H1 (cell line): ENCODE data around the gene KRTAP5-4. TPM values are rescaled to one million over a fixed set of nuclear protein-coding genes. Genes with fewer than 3 reads are reported as not detected.

Source experiments
- CTCF ChIA-PET: fragments of 300-600 bp; sonication (Branson Sonifier 250); formaldehyde crosslinking; loops from one replicate; lab custom pipeline; 2021; ENCODE audit not compliant: partially characterized antibody; lab: Charles Lee
- POLR2A ChIA-PET: fragments of 300-600 bp; sonication (Branson Sonifier 250); formaldehyde crosslinking; loops from one replicate; lab custom pipeline; 2021; ENCODE audit warnings: inconsistent platforms; ENCODE audit not compliant: partially characterized antibody; lab: Charles Lee
- DNase-seq, 2 experiments: peaks; one replicate each; pipeline versions ENCODE4 v3.0.0 to v3.0.0-alpha.2; 2010 to 2022; ENCODE audit warnings: low spot score in 2 of 2, low read depth in 1 of 2, mixed read lengths in 1 of 2
- FAIRE-seq: peaks from 2 replicates; lab custom pipeline; 2011; peaks lifted over from hg19 to GRCh38; lab: Jason Lieb, UNC
- H2AFZ ChIP-seq: 2 replicates; pipeline ENCODE4 v1.8.1; 2012; ENCODE audit warnings: low read length, inconsistent platforms
- H2AK5ac ChIP-seq: 2 replicates; pipeline ENCODE4 v1.6.1; 2013; ENCODE audit warnings: low read depth, low read length
- H2BK120ac ChIP-seq: replicated peaks from 2 replicates; pipeline ENCODE3; 2013; ENCODE audit warnings: low read depth, low read length, inconsistent platforms
- H2BK12ac ChIP-seq: 2 replicates; pipeline ENCODE4 v1.6.1; 2013; ENCODE audit warnings: low read depth, low read length
- H2BK15ac ChIP-seq: 2 replicates; pipeline ENCODE4 v1.6.1; 2013; ENCODE audit warnings: low read length
- H2BK20ac ChIP-seq: 2 replicates; pipeline ENCODE4 v1.6.1; 2013; ENCODE audit warnings: low read length
- H2BK5ac ChIP-seq: 2 replicates; pipeline ENCODE4 v1.6.1; 2013; ENCODE audit warnings: low read depth, low read length
- H3K14ac ChIP-seq: 2 replicates; pipeline ENCODE4 v1.6.1; 2013; ENCODE audit warnings: inconsistent platforms; ENCODE audit not compliant: insufficient read length
- H3K18ac ChIP-seq: 2 replicates; pipeline ENCODE4 v1.6.1; 2013; ENCODE audit warnings: low read length; ENCODE audit errors: extremely low read depth
- H3K23ac ChIP-seq: 2 replicates; pipeline ENCODE4 v1.6.1; 2013; ENCODE audit warnings: inconsistent platforms; ENCODE audit not compliant: insufficient read length
- H3K23me2 ChIP-seq: 2 replicates; pipeline ENCODE4 v1.6.1; 2013; ENCODE audit warnings: low read depth, low read length
- H3K27ac ChIP-seq: 2 replicates; pipeline ENCODE4 v1.6.1; 2011; ENCODE audit warnings: low read depth, low read length, inconsistent platforms
- H3K27me3 ChIP-seq, 4 experiments: replicated peaks in 1 of 4; 1 replicate in 1 of 4; 2 replicates in 3 of 4; pipeline versions ENCODE4 v1.6.1 to v1.8.1; 2011 to 2013; ENCODE audit warnings: low read length in 3 of 4, mild to moderate bottlenecking in 3 of 4, inconsistent platforms in 2 of 4, mixed read lengths in 2 of 4, moderate library complexity in 1 of 4; ENCODE audit not compliant: control insufficient read depth in 3 of 4, insufficient read depth in 3 of 4; ENCODE audit errors: extremely low read depth in 1 of 4
- H3K36me3 ChIP-seq, 4 experiments: 2 replicates each; pipeline versions ENCODE4 v1.6.1 to v1.8.1; 2011 to 2013; ENCODE audit warnings: mild to moderate bottlenecking in 4 of 4, low read length in 3 of 4, moderate library complexity in 2 of 4, control low read depth in 1 of 4, inconsistent platforms in 1 of 4; ENCODE audit not compliant: insufficient read depth in 4 of 4, control insufficient read depth in 2 of 4
- H3K4ac ChIP-seq: replicated peaks from 2 replicates; pipeline ENCODE3; 2013; ENCODE audit warnings: low read length, low read depth, mixed read lengths, inconsistent platforms; ENCODE audit not compliant: insufficient read length
- H3K4me1 ChIP-seq, 4 experiments: replicated peaks in 1 of 4; 1 replicate in 1 of 4; 2 replicates in 3 of 4; pipeline versions ENCODE4 v1.6.1 to v1.8.1; 2011 to 2013; ENCODE audit warnings: low read length in 3 of 4, inconsistent platforms in 2 of 4, mixed read lengths in 1 of 4; ENCODE audit not compliant: insufficient read depth in 4 of 4, control insufficient read depth in 3 of 4
- H3K4me2 ChIP-seq, 2 experiments: 2 replicates each; pipeline versions ENCODE4 v1.6.1 to v1.8.1; 2011 to 2013; ENCODE audit warnings: low read depth in 2 of 2, low read length in 2 of 2, control low read depth in 1 of 2, inconsistent platforms in 1 of 2, mild to moderate bottlenecking in 1 of 2; ENCODE audit not compliant: insufficient read depth in 1 of 2
- H3K4me3 ChIP-seq, 4 experiments: fragments of 200-600, 300-600 bp in 1 of 4; sonication (generic), shearing (Covaris generic), sonication (Bioruptor Twin) in 1 of 4; 2 replicates each; pipeline versions ENCODE4 v1.5.1 to v1.8.1; 2011 to 2016; ENCODE audit warnings: low read length in 4 of 4, low read depth in 3 of 4, control low read depth in 2 of 4, inconsistent platforms in 2 of 4, mild to moderate bottlenecking in 2 of 4, mixed read lengths in 1 of 4, moderate library complexity in 1 of 4; ENCODE audit not compliant: insufficient read depth in 2 of 4; ENCODE audit errors: extremely low read depth in 1 of 4
- H3K56ac ChIP-seq: replicated peaks from 2 replicates; pipeline ENCODE3; 2013; ENCODE audit warnings: low read depth, mild to moderate bottlenecking, mixed read lengths, low read length, inconsistent platforms; ENCODE audit not compliant: insufficient read length
- H3K79me1 ChIP-seq: 2 replicates; pipeline ENCODE4 v1.6.1; 2013; ENCODE audit warnings: low read depth, low read length, control low read depth
- H3K79me2 ChIP-seq, 2 experiments: 2 replicates each; pipeline versions ENCODE4 v1.6.1 to v1.8.1; 2012 to 2013; ENCODE audit warnings: low read length in 2 of 2, mild to moderate bottlenecking in 2 of 2, inconsistent platforms in 1 of 2; ENCODE audit not compliant: insufficient read depth in 2 of 2, control insufficient read depth in 1 of 2
- H3K9ac ChIP-seq, 4 experiments: replicated peaks in 1 of 4; 1 replicate in 1 of 4; 2 replicates in 3 of 4; pipeline versions ENCODE4 v1.6.1 to v1.8.1; 2011 to 2013; ENCODE audit warnings: low read depth in 3 of 4, low read length in 3 of 4, control low read depth in 2 of 4, mild to moderate bottlenecking in 2 of 4, moderate library complexity in 2 of 4, inconsistent platforms in 1 of 4; ENCODE audit errors: extremely low read depth in 1 of 4
- H3K9me3 ChIP-seq, 2 experiments: 2 replicates each; pipeline versions ENCODE4 v1.6.1 to v1.8.1; 2012 to 2013; ENCODE audit warnings: mild to moderate bottlenecking in 2 of 2, moderate library complexity in 2 of 2, control low read depth in 1 of 2, inconsistent platforms in 1 of 2, low read depth in 1 of 2, low read length in 1 of 2, mixed read lengths in 1 of 2; ENCODE audit not compliant: insufficient read depth in 2 of 2
- H4K20me1 ChIP-seq, 2 experiments: replicated peaks in 1 of 2; 2 replicates each; pipeline versions ENCODE3 to v1.8.1; 2011 to 2013; ENCODE audit warnings: inconsistent platforms in 2 of 2, low read length in 2 of 2, mild to moderate bottlenecking in 1 of 2; ENCODE audit not compliant: insufficient read depth in 2 of 2, control insufficient read depth in 1 of 2
- H4K5ac ChIP-seq: 2 replicates; pipeline ENCODE4 v1.6.1; 2013; ENCODE audit warnings: low read length, low read depth, mixed read lengths, inconsistent platforms; ENCODE audit not compliant: insufficient read length
- H4K8ac ChIP-seq: 2 replicates; pipeline ENCODE4 v1.8.0; 2013; ENCODE audit warnings: mild to moderate bottlenecking, moderate library complexity, low read length, inconsistent platforms; ENCODE audit not compliant: insufficient read depth; ENCODE audit errors: extremely low read depth
- H4K91ac ChIP-seq: replicated peaks from 2 replicates; pipeline ENCODE3; 2013; ENCODE audit warnings: low read length, mixed read lengths, inconsistent platforms; ENCODE audit not compliant: insufficient read length
- KDM5A ChIP-seq: fragments of 200-600 bp; IDR thresholded peaks from 2 replicates; pipeline ENCODE4 v1.7.1; 2012; ENCODE audit warnings: mild to moderate bottlenecking, low read length, inconsistent platforms, mixed read lengths
- MAFK ChIP-seq: IDR thresholded peaks from 2 replicates; pipeline ENCODE4 v1.6.1; 2012; ENCODE audit warnings: low read depth, mild to moderate bottlenecking, improper control_type of control experiment, low read length
- POLR2A ChIP-seq, 2 experiments: IDR thresholded peaks; 1 replicate in 1 of 2; 2 replicates in 1 of 2; pipeline ENCODE4 v1.6.1; 2011; ENCODE audit warnings: low read depth in 2 of 2, low read length in 2 of 2, mild to moderate bottlenecking in 2 of 2; ENCODE audit errors: control extremely low read depth in 1 of 2
- SIX5 ChIP-seq: IDR thresholded peaks from 2 replicates; pipeline ENCODE4 v1.6.1; 2011; ENCODE audit warnings: mild to moderate bottlenecking, low read depth, low read length
- TEAD4 ChIP-seq: IDR thresholded peaks from 2 replicates; pipeline ENCODE4 v1.6.1; 2012; ENCODE audit warnings: low read depth, low read length, inconsistent platforms, mixed read lengths
- WGBS, 2 experiments: shearing (Covaris generic) in 1 of 2; methylation state at CpG; one replicate each; pipeline versions ENCODE4 v1.1.6 to v1.1.7; 2013 to 2015; ENCODE audit warnings: low lambda C conversion rate in 2 of 2, mixed read lengths in 2 of 2, inconsistent platforms in 1 of 2, low coverage in 1 of 2, missing lambda C conversion rate in 1 of 2; ENCODE audit not compliant: insufficient replicate concordance in 2 of 2, insufficient coverage in 1 of 2, insufficient read length in 1 of 2; ENCODE audit errors: extremely low coverage in 1 of 2, missing lambda C conversion rate in 1 of 2; 5-methylcytosine and 5-hydroxymethylcytosine counted together
- polyA plus RNA-seq, 7 experiments: library from polyadenylated mRNA; depleted of rRNA in 3 of 7; stranded (reverse) in 5 of 7; unstranded in 2 of 7; fragments of >200 nt in 5 of 7; fragments of 200-250 nt in 2 of 7; gene quantifications; 1 replicate in 5 of 7; 2 replicates in 1 of 7; 4 replicates in 1 of 7; pipeline versions ENCODE4 v1.2.1 to v1.2.3, GENCODE V29; 2011 to 2013; ENCODE audit warnings: missing spikeins in 2 of 7, mixed read lengths in 2 of 7
- total RNA-seq: library from RNA; stranded (reverse); fragmentation: NEBNext Ultra II Directional; extraction: Animal tissue kit (Norgen Biotek cat#: 25700); gene quantifications from 2 replicates; pipeline ENCODE4 v1.2.1, GENCODE V29; 2021

Gene KRTAP5-4
- total and polyA plus RNA-seq, 2 of the 8 experiments (the other 6 are each of a cell fraction or from before 2014, with no cell fraction given): not detected

DNA sequence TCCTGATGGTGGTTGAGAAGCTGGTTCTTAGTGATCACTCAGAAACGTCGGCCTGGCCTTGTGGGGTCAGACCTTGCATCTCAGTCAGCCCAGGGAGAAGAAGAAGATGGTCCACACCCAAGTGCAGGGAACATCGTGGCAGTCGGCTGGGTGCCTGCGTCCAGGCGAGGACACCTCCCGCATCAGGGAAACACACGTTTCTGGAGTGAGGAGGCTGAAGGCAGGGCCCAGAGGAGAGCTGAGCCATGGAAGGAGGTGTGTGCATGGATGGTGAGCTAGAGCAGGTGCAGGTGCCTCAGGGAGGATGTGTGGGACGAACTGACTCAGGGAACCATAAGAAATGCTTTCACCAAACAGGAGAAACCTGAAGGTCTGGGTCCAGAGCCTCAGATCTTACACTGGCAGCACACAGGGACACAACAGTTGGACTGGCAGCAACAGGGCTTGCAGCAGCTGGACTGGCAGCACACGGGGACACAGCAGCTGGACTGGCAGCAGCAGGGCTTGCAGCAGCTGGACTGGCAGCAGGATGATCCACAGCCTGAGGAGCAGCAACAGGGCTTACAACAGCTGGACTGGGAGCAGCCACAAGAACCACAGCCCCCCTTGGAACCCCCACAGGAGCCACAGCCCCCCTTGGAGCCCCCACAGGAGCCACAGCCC lies 24.5 kb downstream of the KRTAP5-4 start:
- Histone ChIP-seq H2BK5ac (no peak overlapping the region; the same call in 1 of the 2 replicates), H2BK12ac (peak overlapping the region; percentile 99; the same call in 1 of the 2 replicates), H3K14ac (no peak overlapping the region), H3K4me2 (no peak overlapping the region), H3K9me3 (peaks cover 0 to 4% of the 10 kb centered on the region in 2 experiments; a peak in 1 of 4 replicates), H2BK20ac (peak overlapping the region; percentile 4; the same call in 1 of the 2 replicates), H3K23me2 (no peaks in the 10 kb centered on the region), H3K9ac (no peak overlapping the region), H4K8ac (0 out of 2 replicates have a peak overlapping the region, but pooled peaks have one; percentile 18), H3K79me2 (no peaks in the 10 kb centered on the region), H3K4me3 (no peak overlapping the region), H3K56ac (no peak overlapping the region), H3K79me1 (no peaks in the 10 kb centered on the region), H2AK5ac (no peak overlapping the region), H4K91ac (peak overlapping the region; percentile 44), H4K20me1 (no peaks in the 10 kb centered on the region), H2AFZ (no peak overlapping the region), H2BK120ac (peak overlapping the region; percentile 18), H3K36me3 (no peaks in the 10 kb centered on the region), H3K27ac (no peak overlapping the region), H2BK15ac (peak overlapping the region; percentile 20), H3K18ac (peak overlapping the region; percentile 87; the same call in 1 of the 2 replicates), H4K5ac (no peak overlapping the region), H3K4ac (no peak overlapping the region), H3K23ac (no peak overlapping the region), H3K4me1 (peaks cover 2 to 13% (median 5%) of the 10 kb centered on the region in 4 experiments), H3K27me3 (peaks cover 0 to 4% (median 0%) of the 10 kb centered on the region in 4 experiments; a peak in 1 of 7 replicates)
- TF ChIP-seq POLR2A (IDR thresholded peaks at IDR 0.05; ENCODE audit: control extremely low read depth in 1 of 2, low read depth in 2 of 2, low read length in 2 of 2): no peak
- TF ChIP-seq TEAD4: no peak
- TF ChIP-seq MAFK: no peak
- TF ChIP-seq KDM5A: no peak
- TF ChIP-seq SIX5: no peak
- 81% methylated on average over 10 of the region's 10 CpGs; no CpG with 5 or more reads in 1 of the 2 experiments for WGBS, 2 experiments
- CTCF ChIA-PET: interaction anchor here (1.3 to 7.7 kb wide), 9 partner anchors 12 to 92 kb away, joined by 3 to 95 read pairs (median 22); partner anchors contain the start of gene KRTAP5-5
- POLR2A ChIA-PET: interaction anchor here (0.8 to 1.4 kb wide), 2 partner anchors 23 to 36 kb away, joined by 3 to 6 read pairs; no protein-coding TSS in a partner anchor
- FAIRE-seq: no peak
- no peak for DNase-seq
